ENCODE data around the gene CD28.
A peak's percentile ranks its signal among the peaks of the same experiment; 100 is the strongest.
"Not testable (repeated sequence)": the region's sequence is repeated elsewhere in the genome, so short reads cannot be mapped to it uniquely, and the experiment has no call there.

CD28 gene

GRCh38 chr2:203750346-203751068, 44.1 kb downstream of the CD28 start:
- DNase-seq: no peak

GRCh38 chr2:203751685-203752271, 45.3 kb downstream of the CD28 start:
- DNase-seq: no peak

- no peak for DNase-seq
These were observed 49.7 kb downstream of the CD28 start for GRCh38 chr2:203756161-203756560.

GRCh38 chr2:203758841-203759689, 52.6 kb downstream of the CD28 start:
- DNase-seq: no peak

- no peak for DNase-seq
These were observed 53.4 kb downstream of the CD28 start for GRCh38 chr2:203759690-203760365.

- DNase-seq: no peak
These were observed 54.7 kb downstream of the CD28 start for GRCh38 chr2:203761121-203761520.

GRCh38 chr2:203763241-203763937, 57.0 kb downstream of the CD28 start:
- DNase-seq: no peak

- no peak for DNase-seq
These were observed 57.7 kb downstream of the CD28 start for GRCh38 chr2:203763938-203764664.

- no peak for DNase-seq
These were observed 66.2 kb downstream of the CD28 start for GRCh38 chr2:203772456-203773165.

- no peak for DNase-seq
These were observed 68.3 kb downstream of the CD28 start for GRCh38 chr2:203774760-203775159.

- DNase-seq: no peak
These were observed 69.2 kb downstream of the CD28 start for GRCh38 chr2:203775684-203776083.

- DNase-seq: no peak
These were observed 70.6 kb downstream of the CD28 start for GRCh38 chr2:203777030-203777429.

- not testable (repeated sequence) for DNase-seq
These were observed 73.1 kb downstream of the CD28 start for GRCh38 chr2:203779477-203780073.

GRCh38 chr2:203780231-203780630, 73.8 kb downstream of the CD28 start:
- DNase-seq: no peak

- DNase-seq: no peak
These were observed 74.7 kb downstream of the CD28 start for GRCh38 chr2:203781151-203781550.

GRCh38 chr2:203782262-203782976, 76.0 kb downstream of the CD28 start:
- peak; percentile 27 for DNase-seq

GRCh38 chr2:203783496-203784203, 77.2 kb downstream of the CD28 start:
- no peak for DNase-seq

GRCh38 chr2:203784710-203785270, 78.4 kb downstream of the CD28 start:
- DNase-seq: not testable (repeated sequence)

Measured in NCI-H1092 treated with DMSO at 0.1 percent for 48 hours (cell line).